GM23338 (cell line): ENCODE measurements around the gene YAP1.
A peak's percentile ranks its signal among the peaks of the same experiment; 100 is the strongest.

ENCODE experiments used
- CREB1 ChIP-seq: fragments of 250-450 bp; sonication (Bioruptor Pico); IDR thresholded peaks from 2 replicates; pipeline ENCODE4 v1.5.0; 2020; ENCODE audit warnings: low read depth, mild to moderate bottlenecking, moderate library complexity
- EZH2 ChIP-seq: fragments of 200-600 bp; sonication (generic); IDR thresholded peaks from one replicate; pipeline ENCODE4 v1.8.0; 2017; ENCODE audit warnings: antibody characterized with exemption, mild to moderate bottlenecking, low read depth; ENCODE audit not compliant: unreplicated experiment
- POLR2AphosphoS5 ChIP-seq: IDR thresholded peaks from 2 replicates; pipeline ENCODE4 v1.6.1; 2016; ENCODE audit warnings: antibody characterized with exemption, low read depth
- TF ChIP-seq, protein P1 (sequence below), 2 experiments: fragments of 200-600 bp in 1 of 2; sonication (generic) in 1 of 2; conservative IDR thresholded peaks; 2 replicates each; pipeline versions ENCODE4 v1.5.1 to v1.6.1; 2016 to 2017; ENCODE audit warnings: antibody characterized with exemption in 2 of 2, low read depth in 2 of 2, mild to moderate bottlenecking in 2 of 2, moderate library complexity in 1 of 2
- TF ChIP-seq, protein P2 (sequence below): IDR thresholded peaks from one replicate; pipeline ENCODE4 v1.6.1; 2018; ENCODE audit warnings: antibody characterized with exemption; ENCODE audit not compliant: unreplicated experiment

GRCh38 chr11:102253020-102253715 lies 142.9 kb downstream of the YAP1 start:
- TF ChIP-seq, protein P1, sequence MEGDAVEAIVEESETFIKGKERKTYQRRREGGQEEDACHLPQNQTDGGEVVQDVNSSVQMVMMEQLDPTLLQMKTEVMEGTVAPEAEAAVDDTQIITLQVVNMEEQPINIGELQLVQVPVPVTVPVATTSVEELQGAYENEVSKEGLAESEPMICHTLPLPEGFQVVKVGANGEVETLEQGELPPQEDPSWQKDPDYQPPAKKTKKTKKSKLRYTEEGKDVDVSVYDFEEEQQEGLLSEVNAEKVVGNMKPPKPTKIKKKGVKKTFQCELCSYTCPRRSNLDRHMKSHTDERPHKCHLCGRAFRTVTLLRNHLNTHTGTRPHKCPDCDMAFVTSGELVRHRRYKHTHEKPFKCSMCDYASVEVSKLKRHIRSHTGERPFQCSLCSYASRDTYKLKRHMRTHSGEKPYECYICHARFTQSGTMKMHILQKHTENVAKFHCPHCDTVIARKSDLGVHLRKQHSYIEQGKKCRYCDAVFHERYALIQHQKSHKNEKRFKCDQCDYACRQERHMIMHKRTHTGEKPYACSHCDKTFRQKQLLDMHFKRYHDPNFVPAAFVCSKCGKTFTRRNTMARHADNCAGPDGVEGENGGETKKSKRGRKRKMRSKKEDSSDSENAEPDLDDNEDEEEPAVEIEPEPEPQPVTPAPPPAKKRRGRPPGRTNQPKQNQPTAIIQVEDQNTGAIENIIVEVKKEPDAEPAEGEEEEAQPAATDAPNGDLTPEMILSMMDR (conservative IDR thresholded peaks at IDR 0.05; ENCODE audit: low read depth in 2 of 2), result peak in 1 of 2 experiments; percentile 13; a peak in 1 of 4 replicates
- TF ChIP-seq, protein P2, sequence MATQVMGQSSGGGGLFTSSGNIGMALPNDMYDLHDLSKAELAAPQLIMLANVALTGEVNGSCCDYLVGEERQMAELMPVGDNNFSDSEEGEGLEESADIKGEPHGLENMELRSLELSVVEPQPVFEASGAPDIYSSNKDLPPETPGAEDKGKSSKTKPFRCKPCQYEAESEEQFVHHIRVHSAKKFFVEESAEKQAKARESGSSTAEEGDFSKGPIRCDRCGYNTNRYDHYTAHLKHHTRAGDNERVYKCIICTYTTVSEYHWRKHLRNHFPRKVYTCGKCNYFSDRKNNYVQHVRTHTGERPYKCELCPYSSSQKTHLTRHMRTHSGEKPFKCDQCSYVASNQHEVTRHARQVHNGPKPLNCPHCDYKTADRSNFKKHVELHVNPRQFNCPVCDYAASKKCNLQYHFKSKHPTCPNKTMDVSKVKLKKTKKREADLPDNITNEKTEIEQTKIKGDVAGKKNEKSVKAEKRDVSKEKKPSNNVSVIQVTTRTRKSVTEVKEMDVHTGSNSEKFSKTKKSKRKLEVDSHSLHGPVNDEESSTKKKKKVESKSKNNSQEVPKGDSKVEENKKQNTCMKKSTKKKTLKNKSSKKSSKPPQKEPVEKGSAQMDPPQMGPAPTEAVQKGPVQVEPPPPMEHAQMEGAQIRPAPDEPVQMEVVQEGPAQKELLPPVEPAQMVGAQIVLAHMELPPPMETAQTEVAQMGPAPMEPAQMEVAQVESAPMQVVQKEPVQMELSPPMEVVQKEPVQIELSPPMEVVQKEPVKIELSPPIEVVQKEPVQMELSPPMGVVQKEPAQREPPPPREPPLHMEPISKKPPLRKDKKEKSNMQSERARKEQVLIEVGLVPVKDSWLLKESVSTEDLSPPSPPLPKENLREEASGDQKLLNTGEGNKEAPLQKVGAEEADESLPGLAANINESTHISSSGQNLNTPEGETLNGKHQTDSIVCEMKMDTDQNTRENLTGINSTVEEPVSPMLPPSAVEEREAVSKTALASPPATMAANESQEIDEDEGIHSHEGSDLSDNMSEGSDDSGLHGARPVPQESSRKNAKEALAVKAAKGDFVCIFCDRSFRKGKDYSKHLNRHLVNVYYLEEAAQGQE, result no peak
- no peak for TF ChIP-seq CREB1 (CRISPR knock-in tag)
- TF ChIP-seq POLR2AphosphoS5, result no peak
- TF ChIP-seq EZH2, result no peak
